Neural progenitor cell (in vitro differentiated cells): Measurements from ENCODE around the gene TWIST2. TPM values are rescaled to one million over a fixed set of nuclear protein-coding genes. Genes with fewer than 3 reads are reported as not detected.

Experiments used
- DNase-seq: peaks from one replicate; pipeline ENCODE4 v3.0.0-alpha.2; 2016; ENCODE audit warnings: low spot score
- H2AFZ ChIP-seq: fragments of 200-600 bp; sonication (generic); replicated peaks from 2 replicates; pipeline ENCODE4 v1.6.1; 2016; ENCODE audit warnings: antibody characterized with exemption
- H3F3A ChIP-seq: fragments of 200-600 bp; sonication (generic); 2 replicates; pipeline ENCODE4 v1.6.1; 2016; ENCODE audit warnings: antibody characterized with exemption, low read depth
- H3K27ac ChIP-seq: fragments of 200-600 bp; sonication (generic); 2 replicates; pipeline ENCODE4 v1.5.1; 2016; ENCODE audit warnings: mild to moderate bottlenecking
- H3K27me3 ChIP-seq: fragments of 200-600 bp; sonication (generic); 2 replicates; pipeline ENCODE4 v1.6.1; 2016; ENCODE audit warnings: mild to moderate bottlenecking, moderate library complexity
- H3K36me3 ChIP-seq: fragments of 200-600 bp; sonication (generic); 2 replicates; pipeline ENCODE4 v1.5.1; 2016
- H3K4me1 ChIP-seq: fragments of 200-600 bp; sonication (generic); 2 replicates; pipeline ENCODE4 v1.6.1; 2016; ENCODE audit warnings: mixed run types
- H3K4me2 ChIP-seq: fragments of 200-600 bp; sonication (generic); 2 replicates; pipeline ENCODE4 v1.6.1; 2016
- H3K4me3 ChIP-seq: fragments of 200-600 bp; sonication (generic); 2 replicates; pipeline ENCODE4 v1.5.1; 2016
- H3K79me2 ChIP-seq: fragments of 200-600 bp; sonication (generic); 2 replicates; pipeline ENCODE4 v1.6.1; 2016; ENCODE audit warnings: low read depth
- H3K9ac ChIP-seq: fragments of 200-600 bp; sonication (generic); 2 replicates; pipeline ENCODE4 v1.6.1; 2016
- H3K9me3 ChIP-seq: fragments of 200-600 bp; sonication (generic); 2 replicates; pipeline ENCODE4 v1.5.1; 2016; ENCODE audit warnings: low read depth
- H4K20me1 ChIP-seq: fragments of 200-600 bp; sonication (generic); 2 replicates; pipeline ENCODE4 v1.6.1; 2016; ENCODE audit warnings: low read depth
- H3K27ac Mint-ChIP-seq: 3 replicates; pipeline ENCODE4 v1.8.0; 2021; ENCODE audit warnings: mixed read lengths
- H3K27me3 Mint-ChIP-seq: 2 replicates; pipeline ENCODE4 v1.8.0; 2022; ENCODE audit warnings: low read depth, mild to moderate bottlenecking, inconsistent platforms, moderate library complexity, mixed read lengths; ENCODE audit not compliant: insufficient read depth
- H3K36me3 Mint-ChIP-seq: 3 replicates; pipeline ENCODE4 v1.8.0; 2021; ENCODE audit warnings: mixed read lengths
- H3K4me1 Mint-ChIP-seq: 3 replicates; pipeline ENCODE4 v1.8.0; 2021; ENCODE audit warnings: mixed read lengths
- H3K4me3 Mint-ChIP-seq: 3 replicates; pipeline ENCODE4 v1.8.0; 2021; ENCODE audit warnings: mild to moderate bottlenecking, moderate library complexity, mixed read lengths
- H3K9me3 Mint-ChIP-seq: 3 replicates; pipeline ENCODE4 v1.8.0; 2020; ENCODE audit warnings: mixed read lengths
- EZH2 ChIP-seq: fragments of 200-600 bp; sonication (generic); IDR thresholded peaks from 2 replicates; pipeline ENCODE4 v1.6.1; 2017; ENCODE audit warnings: antibody characterized with exemption, mild to moderate bottlenecking, moderate library complexity
- EZH2phosphoT487 ChIP-seq: fragments of 200-600 bp; sonication (generic); IDR thresholded peaks from 2 replicates; pipeline ENCODE4 v1.6.1; 2017; ENCODE audit warnings: antibody characterized with exemption
- total RNA-seq: library from RNA; depleted of rRNA; stranded (reverse); fragments of >200 nt; gene quantifications from 2 replicates; pipeline ENCODE4 v1.2.3, GENCODE V29; 2015; ENCODE audit warnings: low replicate concordance
- TF ChIP-seq, protein P1 (sequence below): fragments of 200-600 bp; sonication (generic); IDR thresholded peaks from 2 replicates; pipeline ENCODE4 v1.5.1; 2017; ENCODE audit warnings: antibody characterized with exemption, mild to moderate bottlenecking

Gene TWIST2
- total RNA-seq, 1 donor from 2014 or later, result 0.51 TPM

DNA sequence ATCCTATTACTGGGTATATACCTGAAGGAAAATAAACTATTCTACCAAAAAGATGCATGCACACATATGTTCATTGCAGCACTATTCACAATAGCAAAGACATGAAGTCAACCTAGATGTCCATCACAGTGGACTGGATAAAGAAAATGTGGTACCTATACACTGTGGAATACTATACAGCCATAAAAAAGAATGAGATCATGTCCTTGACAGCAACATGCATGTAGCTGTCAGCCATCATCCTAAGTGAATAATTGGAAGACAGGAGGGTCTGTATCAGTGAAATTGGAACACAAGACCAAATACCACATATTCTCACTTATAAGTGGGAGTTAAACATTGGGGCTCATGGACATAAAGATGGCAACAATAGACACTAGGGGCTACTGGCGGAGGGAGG is 27.7 kb upstream of the TWIST2 start:
- peaks cover 30% of the 10 kb centered on the region for H3K4me1 Mint-ChIP-seq
- no peaks in the 10 kb centered on the region for H3K36me3 ChIP-seq
- H3K27me3 Mint-ChIP-seq, result peaks cover 8% of the 10 kb centered on the region
- no peaks in the 10 kb centered on the region for H3K79me2 ChIP-seq
- H3K9me3 Mint-ChIP-seq, result peaks cover 22% of the 10 kb centered on the region
- peak overlapping the region; percentile 7 for H3K4me3 Mint-ChIP-seq
- no peaks in the 10 kb centered on the region for H3F3A ChIP-seq
- TF ChIP-seq EZH2, result no peak
- no peak for TF ChIP-seq EZH2phosphoT487
- TF ChIP-seq, protein P1, sequence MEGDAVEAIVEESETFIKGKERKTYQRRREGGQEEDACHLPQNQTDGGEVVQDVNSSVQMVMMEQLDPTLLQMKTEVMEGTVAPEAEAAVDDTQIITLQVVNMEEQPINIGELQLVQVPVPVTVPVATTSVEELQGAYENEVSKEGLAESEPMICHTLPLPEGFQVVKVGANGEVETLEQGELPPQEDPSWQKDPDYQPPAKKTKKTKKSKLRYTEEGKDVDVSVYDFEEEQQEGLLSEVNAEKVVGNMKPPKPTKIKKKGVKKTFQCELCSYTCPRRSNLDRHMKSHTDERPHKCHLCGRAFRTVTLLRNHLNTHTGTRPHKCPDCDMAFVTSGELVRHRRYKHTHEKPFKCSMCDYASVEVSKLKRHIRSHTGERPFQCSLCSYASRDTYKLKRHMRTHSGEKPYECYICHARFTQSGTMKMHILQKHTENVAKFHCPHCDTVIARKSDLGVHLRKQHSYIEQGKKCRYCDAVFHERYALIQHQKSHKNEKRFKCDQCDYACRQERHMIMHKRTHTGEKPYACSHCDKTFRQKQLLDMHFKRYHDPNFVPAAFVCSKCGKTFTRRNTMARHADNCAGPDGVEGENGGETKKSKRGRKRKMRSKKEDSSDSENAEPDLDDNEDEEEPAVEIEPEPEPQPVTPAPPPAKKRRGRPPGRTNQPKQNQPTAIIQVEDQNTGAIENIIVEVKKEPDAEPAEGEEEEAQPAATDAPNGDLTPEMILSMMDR, result no peak
- no peak overlapping the region for H3K4me3 ChIP-seq
- no peaks in the 10 kb centered on the region for H3K36me3 Mint-ChIP-seq
- H3K27ac ChIP-seq, result no peak overlapping the region
- H3K27ac Mint-ChIP-seq, result no peak overlapping the region
- no peak overlapping the region for H3K4me2 ChIP-seq
- H4K20me1 ChIP-seq, result no peaks in the 10 kb centered on the region
- H3K9ac ChIP-seq, result no peak overlapping the region
- no peaks in the 10 kb centered on the region for H3K9me3 ChIP-seq
- DNase-seq, result no peak
- no peak overlapping the region for H2AFZ ChIP-seq
- no peaks in the 10 kb centered on the region for H3K4me1 ChIP-seq
- H3K27me3 ChIP-seq, result no peaks in the 10 kb centered on the region

DNA sequence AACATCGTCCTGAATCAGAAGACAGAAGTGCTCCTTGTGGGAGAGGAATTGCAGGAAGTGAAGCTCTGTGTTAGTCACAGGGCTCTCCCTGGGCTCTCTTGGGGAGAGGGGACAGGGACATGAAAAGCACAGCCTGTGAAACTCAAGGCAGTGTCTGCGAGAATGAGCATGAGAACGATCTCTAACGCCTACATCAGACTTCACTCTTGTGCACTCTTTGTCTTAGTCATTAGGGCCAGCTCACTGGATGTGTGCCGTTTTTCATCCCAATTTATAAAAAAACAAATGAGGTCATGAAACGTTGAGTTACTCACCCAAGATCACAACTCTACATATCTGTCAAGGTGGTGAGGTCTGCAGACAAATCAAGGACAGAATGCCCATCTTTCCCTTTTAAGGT is 27.0 kb upstream of the TWIST2 start:
- H3K36me3 Mint-ChIP-seq, result no peaks in the 10 kb centered on the region
- peaks cover 8% of the 10 kb centered on the region for H3K27me3 Mint-ChIP-seq
- no peak overlapping the region for H2AFZ ChIP-seq

DNA sequence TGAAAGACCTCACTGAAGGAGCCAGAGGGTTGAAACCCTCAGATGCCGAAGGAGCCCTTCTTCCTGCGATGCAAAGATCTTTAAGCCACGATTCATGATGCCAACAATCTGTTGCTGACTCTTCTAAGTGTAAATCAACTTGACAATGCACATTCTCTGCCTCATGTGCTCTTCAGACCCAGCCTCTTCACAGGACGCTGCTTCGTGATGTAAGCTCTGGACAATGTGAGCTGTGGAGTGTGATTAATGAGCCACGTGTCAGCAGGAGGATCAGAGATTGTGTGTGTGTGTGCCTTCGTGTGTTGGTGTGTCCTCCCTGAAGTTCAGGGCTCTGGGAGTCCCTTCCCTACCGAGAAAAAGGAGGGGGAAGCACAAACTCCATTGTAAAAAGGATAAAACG is 26.5 kb upstream of the TWIST2 start:
- TF ChIP-seq EZH2, result no peak
- H3K9me3 ChIP-seq, result no peaks in the 10 kb centered on the region
- no peaks in the 10 kb centered on the region for H3K36me3 Mint-ChIP-seq
- no peak overlapping the region for H2AFZ ChIP-seq
- peak; percentile 28 for DNase-seq
- H3K27me3 ChIP-seq, result no peaks in the 10 kb centered on the region
- no peaks in the 10 kb centered on the region for H3F3A ChIP-seq
- no peaks in the 10 kb centered on the region for H4K20me1 ChIP-seq
- no peak overlapping the region for H3K4me3 Mint-ChIP-seq
- H3K27ac ChIP-seq, result no peak overlapping the region
- no peak overlapping the region for H3K4me2 ChIP-seq
- H3K27ac Mint-ChIP-seq, result peak overlapping the region; percentile 14
- H3K36me3 ChIP-seq, result no peaks in the 10 kb centered on the region
- no peaks in the 10 kb centered on the region for H3K79me2 ChIP-seq
- no peaks in the 10 kb centered on the region for H3K4me1 ChIP-seq
- no peak overlapping the region for H3K9ac ChIP-seq
- H3K4me3 ChIP-seq, result no peak overlapping the region
- peaks cover 8% of the 10 kb centered on the region for H3K27me3 Mint-ChIP-seq
- H3K9me3 Mint-ChIP-seq, result peaks cover 24% of the 10 kb centered on the region
- H3K4me1 Mint-ChIP-seq, result peaks cover 30% of the 10 kb centered on the region

More for the DNA sequence above, 27.0 kb upstream of the TWIST2 start:
- no peaks in the 10 kb centered on the region for H3K4me1 ChIP-seq
- no peaks in the 10 kb centered on the region for H3K36me3 ChIP-seq
- H3K9me3 Mint-ChIP-seq, result peaks cover 22% of the 10 kb centered on the region
- H3K27ac ChIP-seq, result no peak overlapping the region
- TF ChIP-seq EZH2, result no peak
- TF ChIP-seq, protein P1, result no peak
- TF ChIP-seq EZH2phosphoT487, result no peak
- H3K4me1 Mint-ChIP-seq, result peaks cover 30% of the 10 kb centered on the region
- H3K4me2 ChIP-seq, result no peak overlapping the region
- no peaks in the 10 kb centered on the region for H3K27me3 ChIP-seq
- no peaks in the 10 kb centered on the region for H4K20me1 ChIP-seq
- no peaks in the 10 kb centered on the region for H3K9me3 ChIP-seq
- no peak overlapping the region for H3K4me3 Mint-ChIP-seq
- no peaks in the 10 kb centered on the region for H3F3A ChIP-seq
- DNase-seq, result no peak
- no peak overlapping the region for H3K27ac Mint-ChIP-seq
- no peak overlapping the region for H3K4me3 ChIP-seq
- H3K9ac ChIP-seq, result no peak overlapping the region
- H3K79me2 ChIP-seq, result no peaks in the 10 kb centered on the region

DNA sequence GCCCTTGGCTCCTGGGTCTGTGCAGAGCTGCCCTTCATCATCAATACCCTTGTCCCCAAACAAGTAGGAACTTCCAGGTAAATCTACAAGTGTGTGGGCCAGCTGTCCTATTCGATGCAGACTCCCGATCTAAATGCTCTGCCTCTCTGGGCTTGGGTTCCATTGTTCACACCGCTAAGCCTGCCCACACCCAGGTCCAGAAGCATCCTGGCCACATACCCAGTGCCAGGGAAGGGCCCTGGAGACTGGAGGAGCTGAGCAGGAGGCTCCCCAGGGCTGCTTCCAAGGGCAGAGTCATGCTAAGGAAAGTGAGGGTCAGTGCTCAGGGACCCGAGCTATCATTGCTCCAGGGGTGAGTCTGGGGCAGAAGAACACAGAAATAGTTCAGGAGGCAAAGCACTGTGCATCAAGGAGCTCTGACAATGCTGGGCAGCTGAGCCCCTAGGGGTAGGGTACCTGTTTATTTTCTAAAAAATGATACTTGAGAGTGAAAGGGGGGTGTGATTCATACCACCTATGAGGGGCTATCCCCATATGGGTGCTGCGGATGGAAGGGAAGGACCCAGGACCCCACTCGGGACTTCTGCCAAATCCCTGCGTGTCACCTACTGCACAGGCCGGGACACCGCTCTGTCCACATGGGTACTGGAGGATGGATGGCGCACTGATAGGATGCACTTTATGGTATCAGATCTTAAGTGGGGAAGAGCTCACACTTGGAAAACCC is 25.8 kb upstream of the TWIST2 start:
- Histone ChIP-seq H3K4me1 (no peaks in the 10 kb centered on the region), H3K27ac (no peak overlapping the region), H3K27me3 (no peaks in the 10 kb centered on the region), H3K9me3 (no peaks in the 10 kb centered on the region), H3K79me2 (no peaks in the 10 kb centered on the region), H3K4me2 (no peak overlapping the region), H3F3A (no peaks in the 10 kb centered on the region), H3K36me3 (no peaks in the 10 kb centered on the region), H3K4me3 (no peak overlapping the region), H4K20me1 (no peaks in the 10 kb centered on the region), H3K9ac (no peak overlapping the region), H2AFZ (no peak overlapping the region)
- H3K27ac Mint-ChIP-seq, result no peak overlapping the region
- H3K4me3 Mint-ChIP-seq, result no peak overlapping the region
- DNase-seq, result no peak
- H3K27me3 Mint-ChIP-seq, result peaks cover 8% of the 10 kb centered on the region
- peaks cover 25% of the 10 kb centered on the region for H3K4me1 Mint-ChIP-seq
- TF ChIP-seq EZH2, result no peak
- TF ChIP-seq, protein P1, result no peak
- TF ChIP-seq EZH2phosphoT487, result no peak
- no peaks in the 10 kb centered on the region for H3K36me3 Mint-ChIP-seq
- peaks cover 25% of the 10 kb centered on the region for H3K9me3 Mint-ChIP-seq
